Lower leg skin (tissue), 3 donors: ENCODE results near the gene NAV1.

ENCODE experiments used
- CTCF ChIP-seq, 3 donors: fragments of 450-650 bp; IDR thresholded peaks; one replicate each; pipeline ENCODE4 v1.5.1; 2016; ENCODE audit warnings: antibody characterized with exemption in 3 of 3, mild to moderate bottlenecking in 3 of 3, moderate library complexity in 2 of 3
- POLR2A ChIP-seq, 2 donors: fragments of 450-650 bp; IDR thresholded peaks; one replicate each; pipeline ENCODE4 v1.6.1; 2016 to 2017; ENCODE audit warnings: antibody characterized with exemption in 2 of 2, mild to moderate bottlenecking in 1 of 2, moderate library complexity in 1 of 2

- no peak for TF ChIP-seq CTCF (IDR thresholded peaks at IDR 0.05)
- no peak for TF ChIP-seq POLR2A (IDR thresholded peaks at IDR 0.05)
Measured at GRCh38 chr1:201538612-201539551, at the start of gene NAV1.
